ENCODE measurements around the gene IQSEC1. TPM values are rescaled to one million over a fixed set of nuclear protein-coding genes. Genes with fewer than 3 reads are reported as not detected.

The IQSEC1 gene
- total and polyA plus RNA-seq, 9 of the 15 experiments (the other 6 are each of a cell fraction or from before 2014, with no cell fraction given), result 0.56 to 39.0 (median 6.8) TPM

- peak; percentile 81 for TF ChIP-seq MITF (IDR thresholded peaks at IDR 0.05)
- TF ChIP-seq ARID1B (IDR thresholded peaks at IDR 0.05), result peak; percentile 55
- peak in 1 of 2 experiments; percentile 74; a peak in 2 of 4 replicates for TF ChIP-seq TEAD1 (CRISPR knock-in tag; IDR thresholded peaks at IDR 0.05)
- peak; percentile 47; the same call in 1 of the 2 replicates for TF ChIP-seq ZBTB17 (CRISPR knock-in tag; IDR thresholded peaks at IDR 0.05)
- peak; percentile 44; the same call in 1 of the 2 replicates for TF ChIP-seq DPF2 (IDR thresholded peaks at IDR 0.05)
- peak; percentile 45; the same call in 1 of the 2 replicates for TF ChIP-seq NR3C1 (CRISPR knock-in tag; IDR thresholded peaks at IDR 0.05)
- 0 out of 2 replicates have a peak, but pooled peaks have one; percentile 18 for TF ChIP-seq OTX1 (CRISPR knock-in tag; IDR thresholded peaks at IDR 0.05)
- no peak for TF ChIP-seq PHB (CRISPR knock-in tag; IDR thresholded peaks at IDR 0.05)
- peak in 1 of 2 experiments; percentile 68; a peak in 1 of 4 replicates for TF ChIP-seq RCOR1 (IDR thresholded peaks at IDR 0.05; ENCODE audit: borderline replicate concordance in 1 of 2, low read depth in 2 of 2, low read length in 2 of 2)
- TF ChIP-seq TFE3 (CRISPR knock-in tag; IDR thresholded peaks at IDR 0.05), result 0 out of 2 replicates have a peak, but pooled peaks have one; percentile 28
- no peak for TF ChIP-seq RBM34 (IDR thresholded peaks at IDR 0.05; ENCODE audit: borderline replicate concordance, insufficient read depth, low read length)
- TF ChIP-seq DACH1 (IDR thresholded peaks at IDR 0.05; ENCODE audit: partially characterized antibody), result peak; percentile 79
- TF ChIP-seq ATF3 (IDR thresholded peaks at IDR 0.05), result peak; percentile 91
- TF ChIP-seq ATF3 (CRISPR knock-in tag; conservative IDR thresholded peaks at IDR 0.05), result no peak
- peak; percentile 91 for TF ChIP-seq ATF7 (IDR thresholded peaks at IDR 0.05)
- TF ChIP-seq SMAD4 (CRISPR knock-in tag; conservative IDR thresholded peaks at IDR 0.05), result peak; percentile 84
- TF ChIP-seq ZBTB12 (CRISPR knock-in tag; IDR thresholded peaks at IDR 0.05), result 0 out of 2 replicates have a peak, but pooled peaks have one; percentile 6
- peak; percentile 99 for TF ChIP-seq BHLHE40 (IDR thresholded peaks at IDR 0.05; ENCODE audit: low read length)
Observed at GRCh38 chr3:12935023-12935860, 138.0 kb downstream of the IQSEC1 start (continued).
